Esophagus muscularis mucosa (tissue), 4 donors: Measurements from ENCODE around the gene FBXL4. TPM values are rescaled to one million over a fixed set of nuclear protein-coding genes. Genes with fewer than 3 reads are reported as not detected.

ENCODE experiments used
- DNase-seq: peaks from one replicate; pipeline ENCODE4 v3.0.0-alpha.2; 2017; ENCODE audit errors: extremely low spot score
- H3K27ac ChIP-seq, 4 donors: fragments of 200-600 bp; sonication (generic); replicated peaks in 1 of 4; 1 replicate in 3 of 4; 2 replicates in 1 of 4; pipeline ENCODE4 v1.5.1; 2016 to 2019; ENCODE audit warnings: mild to moderate bottlenecking in 1 of 4
- H3K27me3 ChIP-seq, 4 donors: fragments of 200-600 bp; sonication (generic); one replicate each; pipeline versions ENCODE4 v1.5.1 to v1.6.0; 2016 to 2019
- H3K36me3 ChIP-seq, 4 donors: fragments of 200-600 bp; sonication (generic); one replicate each; pipeline ENCODE4 v1.5.1; 2016 to 2019
- H3K4me1 ChIP-seq, 4 donors: fragments of 200-600 bp; sonication (generic); one replicate each; pipeline ENCODE4 v1.5.1; 2016 to 2019
- H3K4me3 ChIP-seq, 4 donors: fragments of 200-600 bp; sonication (generic); 1 replicate in 2 of 4; 2 replicates in 2 of 4; pipeline ENCODE4 v1.5.1; 2016 to 2019; ENCODE audit warnings: mild to moderate bottlenecking in 4 of 4, moderate library complexity in 1 of 4
- H3K9me3 ChIP-seq, 4 donors: fragments of 200-600 bp; sonication (generic); 1 replicate in 3 of 4; 2 replicates in 1 of 4; pipeline ENCODE4 v1.5.1; 2016 to 2019
- EP300 ChIP-seq: sonication (generic); formaldehyde crosslinking; IDR thresholded peaks from one replicate; pipeline ENCODE4 v1.6.1; 2017; ENCODE audit warnings: antibody characterized with exemption
- POLR2A ChIP-seq: fragments of 450-650 bp; IDR thresholded peaks from one replicate; pipeline ENCODE4 v1.6.1; 2017; ENCODE audit warnings: antibody characterized with exemption, moderate library complexity, mild to moderate bottlenecking, low read depth
- POLR2AphosphoS5 ChIP-seq, 2 donors: sonication (generic); formaldehyde crosslinking; IDR thresholded peaks; one replicate each; pipeline ENCODE4 v1.6.1; 2017; ENCODE audit warnings: antibody characterized with exemption in 2 of 2
- WGBS: methylation state at CpG from one replicate; pipeline ENCODE4 v1.1.5; 2018; 5-methylcytosine and 5-hydroxymethylcytosine counted together
- intact Hi-C: fragments of 100-400 bp; cut with DNase I; formaldehyde crosslinking; loops from one replicate; pipeline ENCODE4 v1.15.1; 2023
- total RNA-seq, 4 donors: library from RNA; depleted of rRNA; stranded (reverse); fragments of >200 nt; gene quantifications; one replicate each; pipeline versions ENCODE4 v1.1.0 to v1.2.1, GENCODE V29; 2016
- TF ChIP-seq, protein P1 (sequence below), 3 experiments: fragments of 200-600 bp in 2 of 3; fragments of 450-650 bp in 1 of 3; sonication (generic) in 2 of 3; IDR thresholded peaks; one replicate each; pipeline ENCODE4 v1.5.1; 2017 to 2019; ENCODE audit warnings: antibody characterized with exemption in 3 of 3, mild to moderate bottlenecking in 2 of 3, moderate library complexity in 1 of 3

Gene FBXL4
- total RNA-seq, 4 donors from 2014 or later, result 11.8 to 17.8 (median 15.6) TPM

- Histone ChIP-seq H3K27me3 (peaks cover 0 to 94% (median 52%) of the 10 kb centered on the region in 4 donors), H3K36me3 (no peaks in the 10 kb centered on the region), H3K27ac (no peak overlapping the region), H3K4me3 (peak overlapping the region in 2 of 4 donors; percentile 10 to 29), H3K4me1 (peaks cover 20 to 33% (median 29%) of the 10 kb centered on the region in 4 donors), H3K9me3 (no peaks in the 10 kb centered on the region)
- DNase-seq, result no peak
- TF ChIP-seq POLR2AphosphoS5 (IDR thresholded peaks at IDR 0.05) (no peak), POLR2A (no peak), EP300 (no peak)
- TF ChIP-seq, protein P1, sequence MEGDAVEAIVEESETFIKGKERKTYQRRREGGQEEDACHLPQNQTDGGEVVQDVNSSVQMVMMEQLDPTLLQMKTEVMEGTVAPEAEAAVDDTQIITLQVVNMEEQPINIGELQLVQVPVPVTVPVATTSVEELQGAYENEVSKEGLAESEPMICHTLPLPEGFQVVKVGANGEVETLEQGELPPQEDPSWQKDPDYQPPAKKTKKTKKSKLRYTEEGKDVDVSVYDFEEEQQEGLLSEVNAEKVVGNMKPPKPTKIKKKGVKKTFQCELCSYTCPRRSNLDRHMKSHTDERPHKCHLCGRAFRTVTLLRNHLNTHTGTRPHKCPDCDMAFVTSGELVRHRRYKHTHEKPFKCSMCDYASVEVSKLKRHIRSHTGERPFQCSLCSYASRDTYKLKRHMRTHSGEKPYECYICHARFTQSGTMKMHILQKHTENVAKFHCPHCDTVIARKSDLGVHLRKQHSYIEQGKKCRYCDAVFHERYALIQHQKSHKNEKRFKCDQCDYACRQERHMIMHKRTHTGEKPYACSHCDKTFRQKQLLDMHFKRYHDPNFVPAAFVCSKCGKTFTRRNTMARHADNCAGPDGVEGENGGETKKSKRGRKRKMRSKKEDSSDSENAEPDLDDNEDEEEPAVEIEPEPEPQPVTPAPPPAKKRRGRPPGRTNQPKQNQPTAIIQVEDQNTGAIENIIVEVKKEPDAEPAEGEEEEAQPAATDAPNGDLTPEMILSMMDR (IDR thresholded peaks at IDR 0.05), result no peak
- intact Hi-C loops, result no loop called here
- 10% methylated on average over 12 of the region's 12 CpGs for whole genome bisulfite sequencing
Measured at GRCh38 chr6:98823428-98824161, 124.2 kb downstream of the FBXL4 start.

- TF ChIP-seq POLR2A, result no peak
- TF ChIP-seq POLR2AphosphoS5 (IDR thresholded peaks at IDR 0.05), result no peak
- TF ChIP-seq, protein P1 (IDR thresholded peaks at IDR 0.05), result no peak
- no peak for TF ChIP-seq EP300
- H3K27me3 ChIP-seq, result peaks cover 0 to 88% (median 36%) of the 10 kb centered on the region in 4 donors
- intact Hi-C loops, result no loop called here
- peaks cover 9 to 17% (median 15%) of the 10 kb centered on the region in 4 donors for H3K4me1 ChIP-seq
- no peak overlapping the region for H3K4me3 ChIP-seq
- no peaks in the 10 kb centered on the region for H3K36me3 ChIP-seq
- WGBS, result 92% methylated on average over 2 of the region's 2 CpGs
- DNase-seq, result no peak
- no peak overlapping the region for H3K27ac ChIP-seq
- H3K9me3 ChIP-seq, result peaks cover 0 to 13% (median 5%) of the 10 kb centered on the region in 4 donors
Measured at GRCh38 chr6:98821756-98822405, 125.9 kb downstream of the FBXL4 start.

Other genes starting within 250 kb of the FBXL4 start
- gene POU3F2, start 113.4 kb downstream of the FBXL4 start, total RNA-seq, result not detected